COR-L47 (cell line): ENCODE data around the gene CARS1.
A peak's percentile ranks its signal among the peaks of the same experiment; 100 is the strongest.

ENCODE experiments used
- DNase-seq: peaks from one replicate; lab custom pipeline; 2025; lab: John Stamatoyannopoulos, UW

The CARS1 gene

DNA sequence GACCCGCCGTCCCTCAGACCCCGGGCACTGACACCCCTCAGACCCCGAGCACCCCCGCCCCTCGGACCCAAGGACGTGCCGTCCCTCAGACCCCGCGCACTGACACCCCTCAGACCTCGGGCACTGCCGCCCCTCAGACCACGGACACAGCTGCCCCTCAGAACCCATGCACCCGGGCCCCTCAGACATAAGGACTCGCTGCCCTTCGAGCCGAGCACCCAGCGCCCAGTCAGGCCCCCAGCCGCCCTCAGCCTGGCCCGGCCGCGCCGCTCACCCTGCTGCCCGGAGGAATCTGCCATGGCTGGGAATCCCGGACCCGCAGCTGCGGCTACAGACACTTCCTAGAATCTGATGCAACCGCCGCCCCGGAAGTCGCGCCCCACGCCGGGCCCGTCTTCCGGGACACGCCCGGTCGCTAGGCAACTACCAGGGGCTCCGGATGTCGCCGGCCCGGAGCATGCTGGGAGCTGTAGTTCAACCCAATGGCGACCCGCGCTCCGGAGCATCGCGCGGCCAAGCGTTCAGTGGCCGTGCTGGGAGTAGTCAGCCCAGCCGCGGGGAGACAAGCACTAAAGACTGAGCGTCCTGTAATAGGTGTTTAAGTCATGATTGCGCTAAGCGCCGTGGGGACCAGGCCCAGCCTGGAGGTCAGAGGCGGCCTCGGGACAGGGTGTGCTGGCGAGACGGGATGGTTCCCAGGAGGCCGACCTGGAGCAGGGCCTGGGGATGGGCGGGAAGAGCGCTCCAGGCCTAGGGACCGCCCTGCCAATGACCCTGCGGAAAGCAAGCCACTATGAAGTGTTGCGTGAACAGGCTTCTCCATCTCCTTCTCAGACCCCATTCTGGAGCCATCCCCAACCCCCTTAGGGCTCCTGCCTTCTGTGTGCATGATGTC lies at the start of gene CARS1:
CARS1 (minus strand) TSS at position 355 of the 895 bp plus-strand sequence; CDS start at position 299, 56 bp downstream.
- DNase-seq, result peak; percentile 90

DNA sequence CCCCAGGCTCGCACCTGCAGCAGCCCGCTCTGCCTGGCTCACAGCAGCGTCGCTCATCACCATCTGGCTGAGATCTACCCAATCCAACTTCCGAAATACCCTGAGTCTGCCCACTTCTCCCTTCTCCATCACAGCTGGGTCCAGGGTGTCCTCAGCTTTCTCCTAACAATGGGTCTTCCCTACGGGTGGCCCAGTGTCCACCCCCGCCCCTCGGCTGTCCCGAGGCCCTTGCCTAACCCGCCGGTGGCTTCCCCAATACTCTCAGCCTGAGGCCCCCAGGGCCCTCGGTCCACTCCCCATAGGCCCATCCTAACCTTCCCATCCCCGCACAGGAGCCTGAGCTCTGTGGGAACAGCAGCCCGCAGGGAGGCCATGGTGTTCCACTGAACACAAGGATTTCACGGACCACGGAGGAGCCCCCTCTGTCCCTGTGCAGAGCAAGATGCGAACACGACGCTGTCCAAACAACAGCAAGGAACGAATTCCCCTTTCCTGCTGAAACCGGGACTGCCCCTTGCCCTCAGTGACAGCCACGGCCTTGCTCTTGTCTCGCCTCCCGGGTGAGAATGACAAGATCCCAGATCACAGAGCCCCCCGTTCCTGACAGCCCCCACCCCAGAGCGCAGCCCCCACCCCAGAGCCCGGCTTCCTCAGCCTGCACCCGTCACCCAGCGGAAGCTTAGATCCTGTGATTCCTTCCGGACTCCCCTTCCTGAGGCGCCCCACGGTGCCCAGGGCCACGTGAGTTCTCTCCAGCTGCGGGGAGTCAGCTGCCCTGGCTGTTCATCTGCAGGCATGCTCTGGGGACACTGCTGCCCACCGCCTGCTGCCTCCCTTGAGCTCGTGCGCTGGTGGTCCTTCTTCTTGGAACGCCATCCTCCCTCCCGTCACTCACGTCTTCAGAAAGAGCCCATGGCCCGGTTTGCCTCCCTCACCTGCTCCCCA lies 48.8 kb upstream of the CARS1 start:
- no peak for DNase-seq

GRCh38 chr11:3104961-3105790 lies 48.0 kb upstream of the CARS1 start:
- DNase-seq, result no peak

DNA sequence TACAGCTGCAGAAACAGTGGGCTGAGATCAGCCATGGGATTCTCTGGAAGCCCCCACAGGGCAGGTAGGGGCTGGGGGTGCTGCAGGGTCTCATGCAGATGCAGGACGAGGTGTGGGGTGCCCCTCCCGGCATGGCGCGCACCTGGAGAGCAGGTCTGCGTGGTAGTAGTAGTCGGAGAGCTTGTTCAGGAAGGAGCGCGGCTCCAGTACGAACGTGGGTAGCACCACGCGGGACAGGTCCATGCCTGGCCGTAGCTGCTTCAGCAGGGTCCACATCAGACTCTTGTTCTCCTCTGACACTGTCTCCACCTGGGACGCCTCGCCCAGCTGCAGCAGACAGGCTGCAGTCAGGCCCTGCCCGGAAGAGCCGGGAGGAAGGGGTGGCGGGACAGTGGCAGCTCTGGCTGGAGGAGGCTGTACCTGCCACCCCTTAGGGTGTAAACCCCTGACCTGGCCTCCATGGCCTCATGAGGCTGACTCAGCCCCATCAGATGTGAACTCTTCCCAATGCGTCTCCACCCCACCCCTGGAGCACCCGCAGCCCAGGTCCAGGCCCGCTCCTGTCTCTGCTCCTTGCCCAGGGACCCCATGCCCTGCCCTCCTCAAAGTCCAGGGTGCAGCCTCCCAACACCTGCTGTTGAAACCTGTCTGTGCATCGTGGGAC lies 47.0 kb upstream of the CARS1 start:
- DNase-seq, result no peak

DNA sequence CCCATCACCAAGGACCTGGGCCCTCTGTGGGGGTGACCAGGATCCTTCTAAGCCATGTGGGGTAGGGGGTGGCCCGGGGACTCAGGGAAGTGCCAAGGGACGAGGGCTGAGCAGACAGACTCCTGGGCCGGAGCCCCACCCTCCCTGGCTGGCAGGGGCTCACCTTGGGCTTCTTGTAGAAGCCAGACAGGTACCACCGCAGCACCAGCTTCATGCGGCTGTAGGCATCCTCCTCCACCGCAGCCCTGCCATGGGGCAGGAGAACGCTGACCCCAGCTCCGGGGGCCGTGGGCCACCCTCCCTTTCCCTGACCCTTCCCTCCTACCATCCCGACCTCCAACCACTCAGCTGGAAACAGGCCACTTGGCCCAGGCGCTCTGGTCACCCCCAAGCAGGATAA lies 45.9 kb upstream of the CARS1 start:
- no peak for DNase-seq

GRCh38 chr11:3102641-3102921 lies 45.4 kb upstream of the CARS1 start:
- DNase-seq, result no peak

- no peak for DNase-seq
Observed at GRCh38 chr11:3101921-3102640, 44.9 kb upstream of the CARS1 start.

DNA sequence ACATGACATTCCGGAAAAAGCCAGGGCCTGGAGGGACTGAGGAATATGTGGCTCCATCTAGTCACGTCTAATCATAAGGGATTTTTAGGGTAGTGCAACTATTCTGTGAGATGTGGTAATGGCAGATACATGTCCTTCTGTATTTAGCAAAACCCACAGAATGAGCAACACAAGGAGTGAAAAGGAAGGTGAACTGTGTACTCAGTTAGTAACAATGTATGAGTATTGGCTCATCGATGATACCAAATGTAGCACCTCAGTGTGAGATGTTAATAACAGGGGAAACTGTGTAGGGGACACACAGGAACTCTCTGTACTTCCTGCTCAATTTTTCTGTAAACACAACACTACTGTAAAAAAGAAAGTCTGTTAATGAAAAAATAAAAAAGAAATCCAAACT lies 42.0 kb upstream of the CARS1 start:
- no peak for DNase-seq

DNA sequence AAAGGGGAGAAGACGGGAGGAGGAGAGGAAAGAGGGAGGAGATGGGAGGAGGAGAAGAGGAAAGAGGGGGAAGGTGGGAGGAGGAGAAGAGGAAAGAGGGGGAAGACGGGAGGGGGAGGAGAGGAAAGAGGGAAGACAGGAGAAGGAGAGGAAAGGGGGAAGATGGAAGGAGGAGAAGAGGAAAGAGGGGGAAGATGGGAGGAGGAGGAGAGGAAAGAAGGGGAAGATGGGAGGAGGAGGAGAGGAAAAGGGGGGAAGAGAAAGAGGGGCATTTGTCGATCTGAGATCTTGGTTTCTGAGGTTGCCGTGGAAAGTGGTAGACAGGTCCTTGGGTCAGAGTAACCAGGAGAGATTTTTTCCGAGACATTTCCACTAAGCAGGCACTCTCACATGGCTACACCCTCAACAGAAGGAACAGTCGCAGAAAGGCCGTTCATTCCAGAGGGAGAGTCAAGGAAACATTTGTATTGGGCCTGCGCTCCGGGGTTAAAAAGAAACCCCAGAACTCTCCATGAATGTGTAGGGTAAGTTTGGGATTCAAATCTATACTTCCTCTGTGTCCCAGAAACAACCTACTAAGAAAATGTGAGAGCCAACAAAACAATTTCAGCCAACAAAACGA lies 39.8 kb upstream of the CARS1 start:
- DNase-seq, result no peak

DNA sequence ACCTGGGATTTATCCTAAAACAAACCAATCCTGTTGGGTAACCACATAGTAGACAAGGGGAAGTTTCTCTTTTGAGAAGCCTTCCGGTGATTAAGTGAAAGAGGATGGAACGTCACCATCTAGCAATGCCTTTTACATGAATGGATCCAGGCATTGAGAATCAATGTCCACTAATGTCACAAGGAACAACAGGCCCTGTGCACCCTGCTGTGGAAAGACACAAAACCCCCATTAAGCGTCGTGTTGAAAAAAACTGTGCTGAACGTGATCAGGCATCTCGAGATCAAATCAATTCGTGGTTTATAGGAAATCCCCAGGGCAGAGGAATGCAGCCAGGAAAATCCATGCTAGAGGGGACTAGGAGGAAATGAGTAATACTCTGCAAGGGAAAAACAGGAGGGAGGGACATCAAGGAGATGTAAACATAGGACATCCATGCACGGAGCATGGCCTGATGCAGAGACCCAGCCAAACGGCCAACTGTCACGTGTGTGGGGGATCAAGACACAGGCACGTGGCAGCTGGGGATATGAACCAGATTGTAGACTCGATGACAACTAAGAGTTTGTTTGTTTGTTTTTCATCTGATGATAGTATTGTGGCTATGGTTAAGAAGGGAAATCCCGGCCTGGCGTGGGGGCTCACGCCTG lies 38.6 kb upstream of the CARS1 start:
- DNase-seq, result no peak

DNA sequence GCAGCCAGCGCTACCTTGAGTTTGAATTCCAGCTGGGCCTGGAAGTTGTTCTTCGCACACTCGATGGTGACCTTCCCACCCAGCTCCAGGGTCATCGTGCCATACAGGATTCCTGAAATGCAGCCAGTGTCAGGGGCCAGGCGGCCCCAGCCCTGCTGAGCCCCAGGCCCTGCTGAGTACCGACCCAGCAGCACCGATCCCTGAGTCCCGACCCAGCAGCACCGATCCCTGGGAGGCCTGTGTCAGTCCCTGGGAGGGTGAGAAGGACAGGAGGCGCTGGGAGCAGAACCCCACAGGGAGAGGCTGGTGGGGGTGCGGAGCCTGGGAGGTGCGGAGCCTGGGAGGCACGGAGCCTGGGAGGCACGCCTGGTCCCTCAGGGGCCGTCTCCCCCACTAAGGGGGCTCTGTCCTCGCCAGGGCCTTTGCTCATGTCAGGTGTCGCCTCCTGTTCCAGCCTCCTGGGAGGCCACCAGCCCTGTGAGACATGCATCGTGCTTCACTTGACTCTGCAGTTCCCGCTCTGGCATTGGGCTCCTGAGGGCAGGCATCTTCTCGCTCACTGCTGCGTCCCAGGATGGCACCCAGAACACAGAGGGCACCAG lies 37.1 kb upstream of the CARS1 start:
- DNase-seq, result no peak

- no peak for DNase-seq
Observed at GRCh38 chr11:3093281-3094191, 36.3 kb upstream of the CARS1 start.

GRCh38 chr11:3092603-3093141 lies 35.4 kb upstream of the CARS1 start:
- DNase-seq, result no peak

DNA sequence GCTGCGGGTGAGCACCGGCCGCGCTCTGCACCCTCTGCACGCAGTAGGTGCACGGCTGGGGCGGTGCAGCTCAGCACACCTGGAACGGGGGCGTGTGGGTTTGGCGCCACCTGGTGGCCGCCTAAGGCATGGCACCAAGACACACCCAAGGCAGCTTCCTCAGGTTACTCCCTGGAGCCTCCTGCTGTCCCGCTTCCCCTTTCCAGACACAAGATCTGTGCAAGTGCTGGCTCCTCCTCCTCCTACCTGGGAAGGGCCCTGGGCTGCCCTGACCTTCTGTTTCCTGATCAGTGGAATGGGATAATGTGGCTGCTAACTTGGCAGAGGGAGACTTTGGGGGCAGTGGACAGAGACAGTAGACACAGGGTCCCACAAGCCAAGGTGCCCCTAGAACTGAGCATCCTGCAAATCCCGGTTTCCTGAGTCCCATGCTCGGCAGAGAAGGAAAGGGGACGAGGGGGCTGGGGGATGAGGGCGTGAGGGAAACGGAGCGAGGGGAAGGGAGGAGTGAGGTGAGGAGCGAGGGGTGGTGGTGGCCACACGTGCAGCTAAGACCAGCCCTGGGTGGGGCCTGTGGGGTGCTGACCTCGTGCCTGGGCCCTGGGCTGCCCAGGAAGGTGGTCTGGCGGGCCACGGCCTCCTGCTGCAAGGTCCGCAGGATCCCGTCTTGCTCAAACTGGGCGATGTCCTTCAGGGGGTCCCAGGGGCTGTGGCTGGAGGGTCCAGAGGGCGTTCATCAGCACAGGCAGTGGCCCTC lies 34.8 kb upstream of the CARS1 start:
- peak; percentile 60 for DNase-seq

DNA sequence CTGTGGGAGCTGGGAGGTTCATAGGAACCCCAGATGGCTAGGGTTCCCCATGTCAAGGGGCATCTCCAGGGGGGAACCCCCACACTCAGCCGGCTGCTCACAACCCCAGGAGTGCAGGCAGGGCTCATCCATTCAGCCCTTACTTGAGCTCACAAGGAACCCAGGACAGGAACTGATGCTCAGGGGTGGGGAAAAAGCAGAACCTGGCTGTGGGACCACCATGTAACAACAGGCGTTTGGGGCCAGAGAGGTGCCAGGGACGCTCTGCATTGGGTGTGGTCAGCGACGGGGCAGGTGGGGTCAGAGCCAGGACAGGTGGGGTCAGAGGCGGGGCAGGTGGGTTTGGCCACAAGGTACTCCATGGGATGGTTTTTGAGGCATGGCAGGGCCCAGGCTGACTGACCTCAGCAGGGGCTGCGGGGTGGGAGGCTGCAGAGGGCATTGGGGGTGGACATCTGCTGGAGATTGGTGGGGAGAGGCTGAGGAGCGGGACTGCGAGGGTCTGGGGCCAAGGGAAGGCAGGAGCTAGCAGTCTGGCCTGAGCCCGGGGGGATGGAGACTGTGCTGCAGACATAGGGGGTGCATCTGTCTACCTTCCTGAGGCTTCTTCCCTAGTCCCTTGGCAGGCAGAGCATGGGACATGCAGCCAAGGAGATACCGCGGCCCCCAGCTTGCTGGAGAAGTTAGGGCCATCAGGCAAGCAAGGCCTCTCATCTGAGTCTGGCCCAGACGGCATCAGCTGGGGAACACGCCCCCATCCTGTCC lies 34.0 kb upstream of the CARS1 start:
- no peak for DNase-seq

DNA sequence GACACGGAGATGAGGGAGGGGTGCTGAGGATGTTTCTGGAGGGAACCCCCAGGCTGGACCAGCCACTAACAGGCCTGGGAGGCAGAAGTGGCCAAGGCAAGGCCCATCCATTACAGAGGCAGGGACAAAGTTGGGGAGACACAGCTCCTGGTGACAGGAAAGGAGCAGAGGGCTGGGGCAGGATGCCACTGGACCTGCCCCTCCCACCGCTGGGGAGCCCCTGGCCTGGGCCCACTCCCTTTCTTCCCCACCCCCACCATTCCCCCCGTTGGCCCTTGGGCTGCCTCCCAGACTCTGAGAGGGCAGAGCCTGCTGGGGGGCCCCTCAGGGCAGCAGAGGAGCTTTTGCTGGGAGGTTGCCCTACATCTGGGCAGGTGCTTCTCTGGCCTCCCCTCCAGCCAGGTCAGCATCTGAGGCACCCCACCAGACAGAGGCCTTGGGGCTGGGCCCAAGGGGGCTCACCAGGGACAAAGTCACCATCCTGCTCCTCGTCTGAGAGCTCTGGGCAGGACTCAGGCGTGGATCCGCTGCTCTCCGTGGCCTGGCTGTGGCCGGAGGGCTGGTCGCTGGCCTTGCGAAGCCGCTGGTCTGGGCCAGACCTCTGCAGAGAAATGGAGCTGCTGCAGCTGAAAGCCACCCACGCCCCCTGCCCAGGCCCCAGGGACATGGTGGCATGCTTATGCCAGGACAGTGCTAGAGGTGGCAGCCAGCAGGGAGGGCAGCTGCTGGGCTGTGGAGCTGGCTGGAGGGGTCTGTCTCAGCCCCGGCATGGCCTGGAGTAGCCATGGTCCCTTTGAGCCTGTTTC lies 33.1 kb upstream of the CARS1 start:
- DNase-seq, result no peak
